Astrocyte of the spinal cord (primary cell): Measurements from ENCODE around the gene ITGAL.
A peak's percentile ranks its signal among the peaks of the same experiment; 100 is the strongest.

Source experiments
- DNase-seq: peaks from one replicate; pipeline ENCODE4 v3.0.0; 2011; ENCODE audit warnings: low read depth, low spot score
- H3K4me3 ChIP-seq: 2 replicates; pipeline ENCODE4 v1.5.1; 2011; ENCODE audit warnings: low read depth, mild to moderate bottlenecking, low read length, moderate library complexity
- in situ Hi-C: cut with HindIII; loops from 2 replicates; pipeline ENCODE4 v1.10.0; 2017; ENCODE audit warnings: low sequenced_read_pairs
- TF ChIP-seq, protein P1 (sequence below): IDR thresholded peaks from 2 replicates; pipeline ENCODE4 v1.5.1; 2012; ENCODE audit warnings: low read depth, mild to moderate bottlenecking, low read length, inconsistent platforms

The ITGAL gene

DNA sequence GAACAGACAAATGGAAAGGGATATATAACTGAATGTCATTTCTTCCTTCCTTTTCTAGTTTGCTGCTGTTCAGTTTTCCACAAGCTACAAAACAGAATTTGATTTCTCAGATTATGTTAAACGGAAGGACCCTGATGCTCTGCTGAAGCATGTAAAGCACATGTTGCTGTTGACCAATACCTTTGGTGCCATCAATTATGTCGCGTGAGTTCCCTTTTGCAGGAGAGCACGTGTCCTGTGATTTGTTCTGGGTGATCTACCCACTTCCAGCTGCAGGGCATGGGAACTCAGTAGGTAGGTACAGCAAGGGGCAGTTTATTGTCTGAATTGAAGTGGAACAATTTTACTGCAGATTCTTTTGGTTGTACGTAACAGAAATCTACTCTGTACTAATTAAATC lies 8.8 kb downstream of the ITGAL start:
- TF ChIP-seq, protein P1, sequence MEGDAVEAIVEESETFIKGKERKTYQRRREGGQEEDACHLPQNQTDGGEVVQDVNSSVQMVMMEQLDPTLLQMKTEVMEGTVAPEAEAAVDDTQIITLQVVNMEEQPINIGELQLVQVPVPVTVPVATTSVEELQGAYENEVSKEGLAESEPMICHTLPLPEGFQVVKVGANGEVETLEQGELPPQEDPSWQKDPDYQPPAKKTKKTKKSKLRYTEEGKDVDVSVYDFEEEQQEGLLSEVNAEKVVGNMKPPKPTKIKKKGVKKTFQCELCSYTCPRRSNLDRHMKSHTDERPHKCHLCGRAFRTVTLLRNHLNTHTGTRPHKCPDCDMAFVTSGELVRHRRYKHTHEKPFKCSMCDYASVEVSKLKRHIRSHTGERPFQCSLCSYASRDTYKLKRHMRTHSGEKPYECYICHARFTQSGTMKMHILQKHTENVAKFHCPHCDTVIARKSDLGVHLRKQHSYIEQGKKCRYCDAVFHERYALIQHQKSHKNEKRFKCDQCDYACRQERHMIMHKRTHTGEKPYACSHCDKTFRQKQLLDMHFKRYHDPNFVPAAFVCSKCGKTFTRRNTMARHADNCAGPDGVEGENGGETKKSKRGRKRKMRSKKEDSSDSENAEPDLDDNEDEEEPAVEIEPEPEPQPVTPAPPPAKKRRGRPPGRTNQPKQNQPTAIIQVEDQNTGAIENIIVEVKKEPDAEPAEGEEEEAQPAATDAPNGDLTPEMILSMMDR, result no peak
- DNase-seq, result no peak
- no peak overlapping the region for H3K4me3 ChIP-seq
- in situ Hi-C loops, result no loop called here

GRCh38 chr16:30482366-30482765 lies 9.8 kb downstream of the ITGAL start:
- H3K4me3 ChIP-seq, result no peak overlapping the region
- in situ Hi-C loops, result no loop called here
- DNase-seq, result no peak
- TF ChIP-seq, protein P1, result peak; percentile 26

DNA sequence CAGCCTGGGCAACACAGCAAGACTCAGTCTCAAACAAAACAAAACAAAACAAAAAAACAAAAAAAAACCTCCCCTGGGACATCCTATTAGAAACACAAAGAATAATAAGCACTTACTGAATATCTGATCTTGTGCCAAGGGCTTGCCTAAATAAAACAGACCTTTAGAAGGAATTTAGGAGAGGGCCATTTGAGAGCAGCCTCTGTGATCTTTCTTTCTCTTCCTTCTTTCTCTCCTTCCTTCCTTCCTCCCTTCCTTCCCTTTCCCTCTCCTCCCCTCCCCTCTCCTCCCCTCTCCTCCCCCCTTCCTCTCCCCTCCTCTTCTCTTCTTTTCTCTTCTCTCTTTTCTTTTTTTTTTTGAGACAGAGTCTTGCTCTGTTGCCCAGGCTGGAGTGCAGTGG lies 12.3 kb downstream of the ITGAL start:
- in situ Hi-C loops, result no loop called here
- TF ChIP-seq, protein P1, result no peak
- no peak overlapping the region for H3K4me3 ChIP-seq
- no peak for DNase-seq

DNA sequence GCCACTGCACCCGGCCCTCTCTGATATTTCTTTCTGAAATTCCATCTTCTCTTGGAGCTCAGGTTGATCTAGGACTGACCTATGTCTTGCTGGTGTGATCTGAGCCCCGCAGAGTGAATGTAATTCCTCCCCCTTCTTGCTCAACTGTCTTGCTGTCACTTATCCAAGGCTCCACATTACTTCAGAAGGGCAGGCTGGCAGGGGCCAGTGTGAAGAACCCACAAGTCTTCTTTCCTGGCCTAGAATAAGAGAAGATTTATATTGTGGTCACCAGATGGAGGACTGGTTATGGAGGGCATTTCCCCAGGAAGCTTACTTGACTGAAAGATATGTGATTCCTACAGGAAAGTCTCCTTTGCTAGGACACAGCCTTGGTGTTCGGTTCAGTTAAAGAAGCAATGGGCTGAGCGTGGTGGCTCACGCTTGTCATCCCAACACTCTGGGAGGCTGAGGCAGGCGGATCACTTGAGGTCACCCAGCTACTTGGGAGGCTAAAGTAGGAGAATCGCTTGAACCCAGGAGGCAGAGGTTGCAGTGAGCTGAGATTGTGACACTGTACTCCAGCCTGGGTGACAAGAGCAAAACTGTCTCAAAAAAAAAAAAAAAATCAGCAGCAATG lies 13.4 kb downstream of the ITGAL start:
- no peak overlapping the region for H3K4me3 ChIP-seq
- peak; percentile 19 for DNase-seq
- TF ChIP-seq, protein P1, result no peak
- in situ Hi-C loops, result no loop called here

DNA sequence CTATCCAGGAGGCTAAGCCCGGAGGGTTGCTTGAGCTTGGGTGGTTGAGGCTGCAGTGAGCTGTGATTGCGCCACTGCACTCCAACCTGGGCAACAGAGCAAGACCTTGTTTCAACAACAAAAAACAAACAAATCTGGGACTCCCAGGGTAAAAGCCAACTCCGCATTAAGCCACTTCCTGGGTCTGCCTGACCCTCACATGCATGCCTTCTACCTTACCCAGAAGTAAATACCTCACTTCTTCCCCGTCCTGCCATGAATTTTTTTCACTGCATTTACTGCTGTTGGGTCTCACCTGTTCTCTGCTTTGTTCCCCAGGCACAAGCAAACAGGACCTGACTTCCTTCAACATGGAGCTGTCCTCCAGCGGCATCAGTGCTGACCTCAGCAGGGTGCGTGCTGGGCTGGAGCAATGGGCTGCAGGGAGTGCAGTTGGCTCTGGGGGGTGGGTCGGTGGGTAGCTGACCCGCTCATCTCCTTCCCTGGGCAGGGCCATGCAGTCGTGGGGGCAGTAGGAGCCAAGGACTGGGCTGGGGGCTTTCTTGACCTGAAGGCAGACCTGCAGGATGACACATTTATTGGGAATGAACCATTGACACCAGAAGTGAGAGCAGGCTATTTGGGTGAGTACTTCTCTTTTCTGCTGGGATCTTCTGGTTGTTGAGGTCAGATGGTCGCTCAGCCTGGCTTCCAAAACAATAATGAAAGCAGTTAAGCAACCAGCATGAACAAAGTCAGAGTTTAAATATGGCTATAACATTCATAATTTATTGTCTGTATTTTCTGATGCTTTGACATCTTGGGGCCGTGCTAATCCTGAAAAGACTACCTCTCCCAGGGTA lies 16.4 kb downstream of the ITGAL start:
- in situ Hi-C loops, result no loop called here
- TF ChIP-seq, protein P1, result no peak
- H3K4me3 ChIP-seq, result no peak overlapping the region
- no peak for DNase-seq

GRCh38 chr16:30490210-30490609 lies 17.7 kb downstream of the ITGAL start:
- in situ Hi-C loops, result no loop called here
- no peak for DNase-seq
- TF ChIP-seq, protein P1, result no peak
- H3K4me3 ChIP-seq, result no peak overlapping the region
